Tibial artery (tissue), 4 donors: ENCODE data around the gene C11orf52.
"Not testable (repeated sequence)": the region's sequence is repeated elsewhere in the genome, so short reads cannot be mapped to it uniquely, and the experiment has no call there.

Experiments
- DNase-seq, 2 donors: peaks; one replicate each; pipeline ENCODE4 v3.0.0-alpha.2; 2019
- H3K27ac ChIP-seq, 2 donors: fragments of 200-600 bp; sonication (generic) in 1 of 2; 1 replicate in 1 of 2; 2 replicates in 1 of 2; pipeline ENCODE4 v1.5.1; 2018 to 2019; ENCODE audit warnings: mild to moderate bottlenecking in 1 of 2
- H3K27me3 ChIP-seq, 2 donors: fragments of 200-600 bp; sonication (generic) in 1 of 2; one replicate each; pipeline versions ENCODE4 v1.5.1 to v1.6.0; 2016 to 2019
- H3K36me3 ChIP-seq, 3 donors: fragments of 200-600 bp; sonication (generic) in 2 of 3; one replicate each; pipeline ENCODE4 v1.5.1; 2016 to 2019; ENCODE audit warnings: mild to moderate bottlenecking in 2 of 3
- H3K4me1 ChIP-seq, 4 donors: fragments of 200-600 bp; sonication (generic) in 2 of 4; 1 replicate in 3 of 4; 2 replicates in 1 of 4; pipeline ENCODE4 v1.5.1; 2016 to 2019
- H3K4me3 ChIP-seq, 2 donors: fragments of 200-600 bp; sonication (generic) in 1 of 2; 1 replicate in 1 of 2; 2 replicates in 1 of 2; pipeline ENCODE4 v1.5.1; 2018 to 2019; ENCODE audit warnings: mild to moderate bottlenecking in 2 of 2
- H3K9me3 ChIP-seq, 3 donors: fragments of 200-600 bp; sonication (generic) in 1 of 3; one replicate each; pipeline ENCODE4 v1.5.1; 2016 to 2019
- CTCF ChIP-seq, 2 experiments: fragments of 200-600 bp in 1 of 2; fragments of 450-650 bp in 1 of 2; IDR thresholded peaks; one replicate each; pipeline ENCODE4 v1.5.1; 2017 to 2019; ENCODE audit warnings: antibody characterized with exemption in 2 of 2, mild to moderate bottlenecking in 1 of 2, moderate library complexity in 1 of 2
- intact Hi-C: fragments of 100-400 bp; cut with DNase I; formaldehyde crosslinking; loops from one replicate; pipeline ENCODE4 v1.15.0; 2023; ENCODE audit warnings: low total_unique reads

C11orf52 gene

GRCh38 chr11:111926505-111927391 lies 8.0 kb downstream of the C11orf52 start:
- H3K27me3 ChIP-seq, result no peaks in the 10 kb centered on the region
- peaks cover 0 to 52% (median 33%) of the 10 kb centered on the region in 4 donors for H3K4me1 ChIP-seq
- intact Hi-C loops, result loop anchor here (2.0 to 5.0 kb wide), 2 partner anchors 14 to 49 kb away; partner anchors contain the start of genes CFAP68, FDXACB1 and HSPB2
- DNase-seq, result peak; percentile 96 to 98
- H3K36me3 ChIP-seq, result no peaks in the 10 kb centered on the region
- H3K4me3 ChIP-seq, result peak overlapping the region; percentile 35 to 40
- peak overlapping the region; percentile 80 to 89 for H3K27ac ChIP-seq
- peak; percentile 17 to 45 for TF ChIP-seq CTCF (IDR thresholded peaks at IDR 0.05)
- no peaks in the 10 kb centered on the region for H3K9me3 ChIP-seq

- Histone ChIP-seq H3K27ac (no peak overlapping the region), H3K36me3 (no peaks in the 10 kb centered on the region), H3K4me1 (peaks cover 0 to 22% (median 12%) of the 10 kb centered on the region in 4 donors), H3K9me3 (no peaks in the 10 kb centered on the region), H3K4me3 (no peak overlapping the region), H3K27me3 (no peaks in the 10 kb centered on the region)
- intact Hi-C loops, result loop anchor here (2.0 to 10.0 kb wide), 2 partner anchors 46 to 144 kb away; partner anchors contain the start of genes NKAPD1 and PIH1D2
- no peak for DNase-seq
- TF ChIP-seq CTCF (IDR thresholded peaks at IDR 0.05), result no peak
These were observed 11.8 kb downstream of the C11orf52 start for GRCh38 chr11:111930472-111930871.

GRCh38 chr11:111932611-111932950 lies 13.9 kb downstream of the C11orf52 start:
- no peak for TF ChIP-seq CTCF (IDR thresholded peaks at IDR 0.05)
- H3K27ac ChIP-seq, result no peak overlapping the region
- no peaks in the 10 kb centered on the region for H3K9me3 ChIP-seq
- no peak for DNase-seq
- no peaks in the 10 kb centered on the region for H3K36me3 ChIP-seq
- H3K27me3 ChIP-seq, result no peaks in the 10 kb centered on the region
- H3K4me1 ChIP-seq, result peaks cover 0 to 22% (median 12%) of the 10 kb centered on the region in 4 donors
- intact Hi-C loops, result loop anchor here (10.0 kb wide), 1 partner anchor 142 kb away; the partner anchor contains the start of genes NKAPD1 and PIH1D2
- H3K4me3 ChIP-seq, result no peak overlapping the region

GRCh38 chr11:111933176-111933575 lies 14.5 kb downstream of the C11orf52 start:
- not testable (repeated sequence) for H3K27ac ChIP-seq, DNase-seq, H3K27me3 ChIP-seq, H3K9me3 ChIP-seq, H3K36me3 ChIP-seq, H3K4me3 ChIP-seq
- intact Hi-C loops, result loop anchor here (10.0 kb wide), 1 partner anchor 142 kb away; the partner anchor contains the start of genes NKAPD1 and PIH1D2
- H3K4me1 ChIP-seq, result peaks cover 0 to 28% (median 14%) of the 10 kb centered on the region in 4 donors

GRCh38 chr11:111933872-111934271 lies 15.2 kb downstream of the C11orf52 start:
- no peak overlapping the region for H3K27ac ChIP-seq
- intact Hi-C loops, result loop anchor here (10.0 kb wide), 1 partner anchor 141 kb away; the partner anchor contains the start of genes NKAPD1 and PIH1D2

More at GRCh38 chr11:111933872-111934271, 15.2 kb downstream of the C11orf52 start:
- no peaks in the 10 kb centered on the region for H3K27me3 ChIP-seq
- no peaks in the 10 kb centered on the region for H3K36me3 ChIP-seq
- TF ChIP-seq CTCF (IDR thresholded peaks at IDR 0.05), result no peak
- H3K4me3 ChIP-seq, result no peak overlapping the region
- H3K4me1 ChIP-seq, result peaks cover 0 to 33% (median 18%) of the 10 kb centered on the region in 4 donors
- no peaks in the 10 kb centered on the region for H3K9me3 ChIP-seq
- no peak for DNase-seq
